Lung (tissue), 12 donors: Measurements from ENCODE around the gene TIA1. TPM values are rescaled to one million over a fixed set of nuclear protein-coding genes. Genes with fewer than 3 reads are reported as not detected.
"Not testable (repeated sequence)": the region's sequence is repeated elsewhere in the genome, so short reads cannot be mapped to it uniquely, and the experiment has no call there.

Experiments
- ATAC-seq: fragments of 200-7000 bp; cut with Tn5 transposase; one replicate; pipeline ENCODE4 v1.9.1; 2020; ENCODE audit warnings: moderate number of reproducible peaks; ENCODE audit not compliant: insufficient read depth, low FRiP score
- DNase-seq, 3 donors: peaks; one replicate each; pipeline ENCODE4 v3.0.0-alpha.2; 2013 to 2017
- H3K27ac ChIP-seq, 2 donors: one replicate each; pipeline ENCODE4 v1.5.1; 2013; ENCODE audit warnings: mild to moderate bottlenecking in 2 of 2, moderate library complexity in 2 of 2, control low read depth in 1 of 2, inconsistent platforms in 1 of 2, low read depth in 1 of 2, low read length in 1 of 2
- H3K27me3 ChIP-seq, 3 donors: one replicate each; pipeline ENCODE4 v1.5.1; 2013; ENCODE audit warnings: low read length in 2 of 3; ENCODE audit not compliant: control insufficient read depth in 3 of 3, insufficient read depth in 3 of 3
- H3K36me3 ChIP-seq, 4 donors: one replicate each; pipeline ENCODE4 v1.5.1; 2013; ENCODE audit warnings: low read length in 4 of 4, mild to moderate bottlenecking in 1 of 4, moderate library complexity in 1 of 4; ENCODE audit not compliant: control insufficient read depth in 4 of 4, insufficient read depth in 4 of 4
- H3K4me1 ChIP-seq, 5 donors: one replicate each; pipeline ENCODE4 v1.5.1; 2013; ENCODE audit warnings: low read length in 5 of 5, mild to moderate bottlenecking in 2 of 5, moderate library complexity in 1 of 5; ENCODE audit not compliant: control insufficient read depth in 5 of 5, insufficient read depth in 5 of 5
- H3K4me3 ChIP-seq: one replicate; pipeline ENCODE4 v1.5.1; 2013; ENCODE audit warnings: mild to moderate bottlenecking, control low read depth, moderate library complexity
- H3K9ac ChIP-seq, 2 donors: one replicate each; pipeline ENCODE4 v1.5.1; 2013; ENCODE audit warnings: low read length in 2 of 2, control low read depth in 1 of 2; ENCODE audit not compliant: insufficient read depth in 1 of 2
- H3K9me3 ChIP-seq, 4 donors: one replicate each; pipeline ENCODE4 v1.5.1; 2013; ENCODE audit warnings: low read length in 3 of 4, mild to moderate bottlenecking in 1 of 4, moderate library complexity in 1 of 4; ENCODE audit not compliant: control insufficient read depth in 4 of 4, insufficient read depth in 3 of 4
- WGBS, 2 donors: extraction: QIAGEN DNeasy Blood & Tissue Kit; methylation state at CpG; one replicate each; pipeline ENCODE4 v1.1.7; 2013; 5-methylcytosine and 5-hydroxymethylcytosine counted together
- polyA plus RNA-seq, 2 donors: library from polyadenylated mRNA; stranded (reverse); fragments of 200-250 nt; gene quantifications; one replicate each; pipeline ENCODE4 v1.2.1, GENCODE V29; 2013
- total RNA-seq, 2 donors: library from RNA; depleted of rRNA in 1 of 2; stranded (reverse); fragments of >200 nt in 1 of 2; gene quantifications; one replicate each; pipeline ENCODE4 v1.2.1, GENCODE V29; 2014 to 2021
- TF ChIP-seq, protein P1 (sequence below): IDR thresholded peaks from 2 replicates; pipeline ENCODE4 v1.5.1; 2012; ENCODE audit warnings: mild to moderate bottlenecking; ENCODE audit errors: control extremely low read depth, extremely low read depth
- donor health status: control.
- donor health status: control.
- donor health status: Bipolar disorder and iron deficiency.
- donor health status: healthy.
- donor health status: DM: yes; HTN: yes; CAD: no.

The TIA1 gene
- total and polyA plus RNA-seq, 4 donors = 31.5 to 403 (median 65.2) TPM

DNA sequence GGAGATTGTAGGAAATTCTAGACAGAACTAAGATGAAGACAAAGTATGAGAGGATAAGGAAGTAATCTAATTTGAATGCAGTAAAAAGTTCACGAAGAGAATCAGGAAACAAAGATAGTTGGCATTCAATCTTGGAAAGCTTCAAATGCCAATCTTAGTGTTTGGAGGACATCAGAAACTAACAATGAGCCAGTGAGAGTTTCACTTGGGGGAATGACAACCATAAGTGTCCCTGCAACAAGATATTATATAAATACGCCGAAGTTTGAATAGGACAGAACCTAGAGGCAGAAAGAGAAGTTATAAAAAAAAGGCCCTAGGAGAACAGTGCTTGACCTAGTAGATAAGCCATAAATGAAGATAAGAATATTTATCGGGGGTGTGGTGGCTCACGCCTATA lies 34.0 kb upstream of the TIA1 start:
- H3K9me3 ChIP-seq = no peaks in the 10 kb centered on the region
- peaks cover 0 to 7% (median 0%) of the 10 kb centered on the region in 5 donors for H3K4me1 ChIP-seq
- 79 to 81% methylated on average over 5 of the region's 5 CpGs for WGBS, 2 donors
- H3K27me3 ChIP-seq = no peaks in the 10 kb centered on the region
- TF ChIP-seq, protein P1, sequence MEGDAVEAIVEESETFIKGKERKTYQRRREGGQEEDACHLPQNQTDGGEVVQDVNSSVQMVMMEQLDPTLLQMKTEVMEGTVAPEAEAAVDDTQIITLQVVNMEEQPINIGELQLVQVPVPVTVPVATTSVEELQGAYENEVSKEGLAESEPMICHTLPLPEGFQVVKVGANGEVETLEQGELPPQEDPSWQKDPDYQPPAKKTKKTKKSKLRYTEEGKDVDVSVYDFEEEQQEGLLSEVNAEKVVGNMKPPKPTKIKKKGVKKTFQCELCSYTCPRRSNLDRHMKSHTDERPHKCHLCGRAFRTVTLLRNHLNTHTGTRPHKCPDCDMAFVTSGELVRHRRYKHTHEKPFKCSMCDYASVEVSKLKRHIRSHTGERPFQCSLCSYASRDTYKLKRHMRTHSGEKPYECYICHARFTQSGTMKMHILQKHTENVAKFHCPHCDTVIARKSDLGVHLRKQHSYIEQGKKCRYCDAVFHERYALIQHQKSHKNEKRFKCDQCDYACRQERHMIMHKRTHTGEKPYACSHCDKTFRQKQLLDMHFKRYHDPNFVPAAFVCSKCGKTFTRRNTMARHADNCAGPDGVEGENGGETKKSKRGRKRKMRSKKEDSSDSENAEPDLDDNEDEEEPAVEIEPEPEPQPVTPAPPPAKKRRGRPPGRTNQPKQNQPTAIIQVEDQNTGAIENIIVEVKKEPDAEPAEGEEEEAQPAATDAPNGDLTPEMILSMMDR = no peak
- no peak overlapping the region for H3K27ac ChIP-seq
- no peak overlapping the region for H3K9ac ChIP-seq
- no peak for DNase-seq
- ATAC-seq = no peak
- H3K36me3 ChIP-seq = peaks cover 23 to 58% (median 37%) of the 10 kb centered on the region in 4 donors
- H3K4me3 ChIP-seq = no peak overlapping the region

DNA sequence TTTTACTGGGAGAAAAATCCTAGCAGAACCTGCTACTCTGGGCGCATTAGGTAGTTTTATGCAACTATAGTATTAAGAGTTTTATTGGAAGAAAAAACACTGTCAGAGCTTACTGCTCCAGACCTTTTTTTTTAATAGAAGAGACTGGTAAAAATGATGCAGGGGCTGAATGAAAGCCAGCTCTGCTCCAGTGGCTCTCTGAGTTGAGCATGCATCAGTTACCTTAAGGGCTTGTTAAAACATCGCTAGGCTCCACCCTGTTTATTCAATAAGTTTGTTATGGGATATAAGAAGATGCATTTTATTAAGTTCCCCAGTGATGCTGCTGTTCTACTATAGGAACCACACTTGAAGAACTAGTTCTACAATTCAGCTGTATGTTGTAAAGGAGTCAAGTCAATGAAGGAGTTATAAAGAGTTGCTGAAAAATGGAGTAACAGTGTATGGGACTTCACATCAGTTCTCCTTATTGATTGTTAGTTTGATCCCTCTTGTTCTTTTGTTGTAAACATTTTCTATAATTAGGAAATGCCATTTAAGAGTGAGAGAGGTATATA lies 31.9 kb upstream of the TIA1 start:
- Histone ChIP-seq H3K4me1 (peaks cover 0 to 7% (median 0%) of the 10 kb centered on the region in 5 donors), H3K27me3 (no peaks in the 10 kb centered on the region), H3K27ac (no peak overlapping the region), H3K4me3 (no peak overlapping the region), H3K9ac (no peak overlapping the region), H3K36me3 (peaks cover 19 to 52% (median 33%) of the 10 kb centered on the region in 4 donors), H3K9me3 (no peaks in the 10 kb centered on the region)
- no peak for DNase-seq
- no peak for ATAC-seq
- WGBS, 2 donors = 93 to 96% methylated on average over 2 of the region's 2 CpGs
- TF ChIP-seq, protein P1 = no peak

DNA sequence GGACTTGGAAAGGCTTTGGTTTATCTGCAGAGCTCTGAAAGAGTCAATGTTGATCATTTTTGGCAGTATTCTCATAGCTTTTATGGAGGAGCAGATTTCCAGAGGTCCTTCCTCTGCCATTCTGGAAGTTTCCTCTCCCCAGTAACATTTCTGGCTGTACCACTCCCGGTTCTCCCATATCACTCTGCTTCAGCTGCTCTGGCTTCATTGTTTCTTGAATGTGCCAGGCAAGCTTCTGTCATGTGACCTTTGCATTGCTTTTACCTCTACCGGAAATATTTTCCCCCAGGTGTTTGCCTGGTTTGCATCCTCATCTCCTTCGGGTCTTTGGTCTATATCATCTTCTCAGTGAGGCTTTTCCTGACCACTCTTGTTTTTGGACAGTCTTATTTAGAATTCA lies 21.9 kb upstream of the TIA1 start:
- no peak for DNase-seq
- Histone ChIP-seq H3K9ac (no peak overlapping the region), H3K9me3 (no peaks in the 10 kb centered on the region), H3K4me3 (no peak overlapping the region), H3K27me3 (no peaks in the 10 kb centered on the region), H3K27ac (no peak overlapping the region), H3K36me3 (peaks cover 5 to 19% (median 13%) of the 10 kb centered on the region in 4 donors), H3K4me1 (peaks cover 0 to 2% (median 0%) of the 10 kb centered on the region in 5 donors)
- ATAC-seq = no peak
- TF ChIP-seq, protein P1 = no peak
- 80 to 88% methylated on average over 3 of the region's 3 CpGs for WGBS, 2 donors

DNA sequence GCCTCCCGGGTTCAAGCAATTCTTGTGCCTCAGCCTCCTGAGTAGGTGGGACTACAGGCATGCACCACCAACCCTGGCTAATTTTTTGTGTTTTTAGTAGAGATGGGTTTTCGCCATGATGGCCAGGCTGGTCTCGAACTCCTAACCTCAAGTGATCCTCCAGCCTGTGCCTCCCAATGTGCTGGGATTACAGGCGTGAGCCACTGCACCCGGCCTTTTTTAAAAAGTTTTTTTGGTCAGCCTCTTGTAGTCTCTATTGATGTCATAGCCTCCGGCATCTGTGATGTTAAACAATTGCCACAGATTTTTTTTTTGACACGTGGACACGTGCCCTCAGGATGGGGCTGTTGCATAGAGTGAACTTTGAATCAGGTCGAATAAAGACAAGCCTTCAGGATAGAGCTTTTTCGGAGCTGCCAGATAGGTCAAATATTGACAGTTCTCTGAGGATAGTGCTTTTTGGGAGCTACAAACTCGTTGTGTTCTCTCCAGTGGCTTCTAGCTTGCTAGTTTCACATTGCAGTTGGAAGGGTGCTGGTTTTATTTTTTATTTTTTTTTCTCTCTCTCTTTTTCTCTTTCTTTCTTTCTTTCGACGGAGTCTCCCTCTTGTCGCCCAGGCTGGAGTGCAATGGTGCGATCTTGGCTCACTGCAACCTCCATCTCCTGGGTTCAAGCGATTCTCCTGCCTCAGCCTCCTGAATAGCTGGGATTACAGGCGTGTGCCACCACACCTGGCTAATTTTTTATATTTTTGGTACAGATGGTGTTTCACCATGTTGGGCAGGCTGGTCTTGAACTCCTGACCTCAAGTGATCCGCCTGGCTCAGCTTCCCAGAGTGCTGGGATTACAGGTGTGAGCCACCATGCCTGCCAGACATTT lies 21.2 kb upstream of the TIA1 start:
- not testable (repeated sequence) for H3K9me3 ChIP-seq, H3K4me1 ChIP-seq, H3K4me3 ChIP-seq, DNase-seq, ATAC-seq, H3K9ac ChIP-seq, H3K27ac ChIP-seq, H3K27me3 ChIP-seq
- H3K36me3 ChIP-seq = peaks cover 2 to 18% (median 8%) of the 10 kb centered on the region in 4 donors
- 93 to 95% methylated on average over 18 of the region's 18 CpGs for WGBS, 2 donors

DNA sequence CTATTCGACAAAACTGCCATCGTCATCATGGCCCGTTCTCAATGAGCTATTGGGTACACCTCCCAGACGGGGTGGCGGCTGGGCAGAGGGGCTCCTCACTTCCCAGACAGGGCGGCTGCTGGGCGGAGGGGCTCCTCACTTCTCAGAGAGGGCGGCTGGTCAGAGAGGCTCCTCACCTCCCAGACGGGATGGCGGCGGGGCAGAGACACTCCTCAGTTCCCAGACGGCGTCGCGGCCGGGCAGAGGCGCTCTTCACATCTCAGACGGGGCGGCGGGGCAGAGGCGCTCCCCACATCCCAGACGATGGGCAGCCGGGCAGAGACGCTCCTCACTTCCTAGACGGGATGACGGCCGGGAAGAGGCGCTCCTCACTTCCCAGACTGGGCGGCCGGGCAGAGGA lies 18.5 kb upstream of the TIA1 start:
- H3K9me3 ChIP-seq, H3K4me1 ChIP-seq, H3K27me3 ChIP-seq, DNase-seq, ATAC-seq, H3K27ac ChIP-seq, H3K4me3 ChIP-seq, H3K9ac ChIP-seq: not testable (repeated sequence)
- WGBS, 2 donors = 97 to 98% methylated on average over 24 to 30 of the region's 30 CpGs
- H3K36me3 ChIP-seq = peaks cover 2 to 26% (median 12%) of the 10 kb centered on the region in 4 donors
